Pons (tissue), 1 donor: ENCODE data around the gene PBRM1.
"Not testable (repeated sequence)": the region's sequence is repeated elsewhere in the genome, so short reads cannot be mapped to it uniquely, and the experiment has no call there.

Experiments used
- DNase-seq: peaks from one replicate; pipeline ENCODE4 v3.0.0-alpha.2; 2016; ENCODE audit warnings: low spot score

The PBRM1 gene

GRCh38 chr3:52704611-52705437 is 19.1 kb upstream of the PBRM1 start:
- DNase-seq, result no peak

- no peak for DNase-seq
Measured at GRCh38 chr3:52703341-52703740, 17.6 kb upstream of the PBRM1 start.

GRCh38 chr3:52697632-52697965 is 11.9 kb upstream of the PBRM1 start:
- DNase-seq, result no peak

GRCh38 chr3:52696830-52697631 is 11.3 kb upstream of the PBRM1 start:
- DNase-seq, result no peak

- no peak for DNase-seq
Measured at GRCh38 chr3:52695798-52696671, 10.3 kb upstream of the PBRM1 start.

GRCh38 chr3:52694528-52695189 is 8.9 kb upstream of the PBRM1 start:
- no peak for DNase-seq

- no peak for DNase-seq
Measured at GRCh38 chr3:52693071-52693470, 7.4 kb upstream of the PBRM1 start.

GRCh38 chr3:52690560-52690959 is 4.8 kb upstream of the PBRM1 start:
- DNase-seq, result no peak

GRCh38 chr3:52689151-52689550 is 3.4 kb upstream of the PBRM1 start:
- no peak for DNase-seq

- DNase-seq, result no peak
Measured at GRCh38 chr3:52688266-52688665, 2.6 kb upstream of the PBRM1 start.

- DNase-seq, result peak; percentile 68
Measured at GRCh38 chr3:52685285-52685708, 416 bp downstream of the PBRM1 start.

GRCh38 chr3:52684184-52684583 is 1.5 kb downstream of the PBRM1 start:
- DNase-seq, result no peak

GRCh38 chr3:52683611-52684010 is 2.1 kb downstream of the PBRM1 start:
- DNase-seq, result no peak

GRCh38 chr3:52682016-52682415 is 3.7 kb downstream of the PBRM1 start:
- peak; percentile 76 for DNase-seq

- DNase-seq, result peak; percentile 46
Measured at GRCh38 chr3:52681596-52681995, 4.1 kb downstream of the PBRM1 start.

- no peak for DNase-seq
Measured at GRCh38 chr3:52679811-52680210, 5.9 kb downstream of the PBRM1 start.

GRCh38 chr3:52679199-52679538 is 6.5 kb downstream of the PBRM1 start:
- DNase-seq, result no peak

- no peak for DNase-seq
Measured at GRCh38 chr3:52678265-52679198, 7.2 kb downstream of the PBRM1 start.

- not testable (repeated sequence) for DNase-seq
Measured at GRCh38 chr3:52676201-52676600, 9.5 kb downstream of the PBRM1 start.

- no peak for DNase-seq
Measured at GRCh38 chr3:52671676-52672075, 14.0 kb downstream of the PBRM1 start.
